ENCODE data around the gene SPHKAP. TPM values are rescaled to one million over a fixed set of nuclear protein-coding genes. Genes with fewer than 3 reads are reported as not detected.
A peak's percentile ranks its signal among the peaks of the same experiment; 100 is the strongest.

Gene SPHKAP
- total RNA-seq, 6 donors from 2014 or later = not detected

DNA sequence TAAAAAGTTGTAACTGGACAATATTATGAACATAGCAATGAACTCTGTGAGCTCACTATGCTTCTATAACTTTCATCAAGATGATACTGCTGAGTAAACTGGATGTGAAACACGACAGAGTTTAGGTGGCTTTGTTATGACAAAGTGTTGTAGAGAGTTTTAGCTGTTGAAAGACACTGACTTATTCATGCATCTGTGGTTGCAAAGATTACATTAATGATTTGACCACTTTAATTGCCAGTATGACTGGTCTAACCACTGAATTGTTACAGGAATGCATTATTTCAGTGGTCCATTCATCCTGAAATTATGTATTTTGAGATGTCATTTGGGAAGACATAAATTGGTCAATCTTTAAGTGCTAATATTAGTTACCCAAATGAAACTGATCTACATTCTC is 117.9 kb downstream of the SPHKAP start:
- H3K27ac ChIP-seq = no peak overlapping the region
- no peaks in the 10 kb centered on the region for H3K27me3 ChIP-seq
- DNase-seq (no peak), ATAC-seq (ENCODE audit: low FRiP score in 2 of 2) (no peak)
- 54 to 70% methylated on average over 1 of the region's 1 CpG for WGBS, 2 donors
- TF ChIP-seq EP300 (IDR thresholded peaks at IDR 0.05) = no peak
- no peak for TF ChIP-seq POLR2AphosphoS5 (IDR thresholded peaks at IDR 0.05)
- TF ChIP-seq, protein P1, sequence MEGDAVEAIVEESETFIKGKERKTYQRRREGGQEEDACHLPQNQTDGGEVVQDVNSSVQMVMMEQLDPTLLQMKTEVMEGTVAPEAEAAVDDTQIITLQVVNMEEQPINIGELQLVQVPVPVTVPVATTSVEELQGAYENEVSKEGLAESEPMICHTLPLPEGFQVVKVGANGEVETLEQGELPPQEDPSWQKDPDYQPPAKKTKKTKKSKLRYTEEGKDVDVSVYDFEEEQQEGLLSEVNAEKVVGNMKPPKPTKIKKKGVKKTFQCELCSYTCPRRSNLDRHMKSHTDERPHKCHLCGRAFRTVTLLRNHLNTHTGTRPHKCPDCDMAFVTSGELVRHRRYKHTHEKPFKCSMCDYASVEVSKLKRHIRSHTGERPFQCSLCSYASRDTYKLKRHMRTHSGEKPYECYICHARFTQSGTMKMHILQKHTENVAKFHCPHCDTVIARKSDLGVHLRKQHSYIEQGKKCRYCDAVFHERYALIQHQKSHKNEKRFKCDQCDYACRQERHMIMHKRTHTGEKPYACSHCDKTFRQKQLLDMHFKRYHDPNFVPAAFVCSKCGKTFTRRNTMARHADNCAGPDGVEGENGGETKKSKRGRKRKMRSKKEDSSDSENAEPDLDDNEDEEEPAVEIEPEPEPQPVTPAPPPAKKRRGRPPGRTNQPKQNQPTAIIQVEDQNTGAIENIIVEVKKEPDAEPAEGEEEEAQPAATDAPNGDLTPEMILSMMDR (IDR thresholded peaks at IDR 0.05) = no peak
- TF ChIP-seq POLR2A (IDR thresholded peaks at IDR 0.05) = no peak
- no peaks in the 10 kb centered on the region for H3K9me3 ChIP-seq
- no peaks in the 10 kb centered on the region for H3K4me1 ChIP-seq
- H3K4me3 ChIP-seq = no peak overlapping the region
- no peaks in the 10 kb centered on the region for H3K36me3 ChIP-seq

DNA sequence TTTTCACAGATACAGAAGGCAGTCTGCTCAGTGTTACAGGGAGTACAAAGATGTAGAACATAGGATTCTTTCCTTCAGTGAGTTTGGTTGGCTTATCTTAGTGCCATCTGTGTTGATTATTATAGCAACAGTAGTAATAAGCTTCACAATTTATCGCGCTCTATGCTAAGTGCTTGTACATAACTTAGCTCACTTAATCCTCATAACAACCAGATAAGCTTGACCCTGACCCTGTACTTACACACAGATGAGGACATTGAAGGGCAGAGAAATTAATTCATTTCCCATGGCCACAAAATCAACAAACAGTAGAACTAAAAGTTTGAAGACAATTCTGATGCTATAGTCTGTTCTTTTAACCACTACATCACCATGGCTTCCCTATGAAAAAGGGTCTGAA is 121.8 kb downstream of the SPHKAP start:
- 63 to 69% methylated on average over 2 of the region's 2 CpGs for WGBS, 2 donors
- H3K4me1 ChIP-seq = no peaks in the 10 kb centered on the region
- TF ChIP-seq EP300 (IDR thresholded peaks at IDR 0.05) = no peak
- no peak for TF ChIP-seq POLR2AphosphoS5 (IDR thresholded peaks at IDR 0.05)
- TF ChIP-seq, protein P1 (IDR thresholded peaks at IDR 0.05) = no peak
- no peak for TF ChIP-seq POLR2A (IDR thresholded peaks at IDR 0.05)

DNA sequence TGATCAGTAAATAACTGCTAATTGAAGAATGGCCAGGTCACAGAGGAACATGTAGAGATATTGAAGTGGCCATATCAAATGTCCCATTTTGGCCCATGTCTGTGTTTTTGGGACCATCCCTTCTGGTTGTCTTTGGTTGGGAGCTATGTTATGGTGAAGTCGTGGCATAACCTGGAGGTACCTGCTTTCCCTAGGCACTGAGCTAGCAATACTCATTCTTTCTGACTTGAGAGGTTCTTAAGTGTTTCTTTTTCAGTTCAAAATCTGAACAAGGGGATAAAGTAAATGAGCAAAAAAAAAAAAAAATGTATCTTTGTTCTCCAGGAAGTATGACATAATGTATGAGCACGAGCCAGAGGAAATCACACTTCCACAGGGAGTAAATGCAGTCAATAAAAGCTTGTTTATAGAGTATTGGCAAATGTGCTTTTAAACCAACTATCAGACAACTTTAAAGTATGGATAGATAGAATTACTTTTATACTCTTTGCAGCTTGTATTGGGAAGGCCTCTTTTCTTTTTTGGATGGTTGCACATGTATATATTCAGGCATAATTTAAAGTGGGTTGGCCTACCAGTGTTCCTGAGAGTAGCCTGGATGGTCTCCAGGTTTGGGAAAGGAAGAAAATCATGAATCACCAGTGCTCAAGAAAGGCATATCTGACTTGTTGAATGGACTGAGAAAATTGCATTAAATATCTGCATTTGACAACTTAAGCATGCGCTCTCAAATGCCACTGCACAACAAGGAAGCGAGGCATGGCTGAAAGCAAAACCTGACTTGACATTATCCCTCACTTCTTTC is 125.0 kb downstream of the SPHKAP start:
- Histone ChIP-seq H3K36me3 (no peaks in the 10 kb centered on the region), H3K4me3 (no peak overlapping the region), H3K27me3 (no peaks in the 10 kb centered on the region), H3K4me1 (no peaks in the 10 kb centered on the region), H3K9me3 (no peaks in the 10 kb centered on the region), H3K27ac (no peak overlapping the region)
- 45 to 58% methylated on average over 4 of the region's 4 CpGs for WGBS, 2 donors
- ATAC-seq (ENCODE audit: low FRiP score in 2 of 2) = no peak
- no peak for DNase-seq
- TF ChIP-seq, protein P1 (IDR thresholded peaks at IDR 0.05) = no peak
- TF ChIP-seq POLR2A (IDR thresholded peaks at IDR 0.05) = no peak

More for the DNA sequence above, 121.8 kb downstream of the SPHKAP start:
- Histone ChIP-seq H3K27me3 (no peaks in the 10 kb centered on the region), H3K36me3 (no peaks in the 10 kb centered on the region), H3K4me3 (no peak overlapping the region), H3K9me3 (no peaks in the 10 kb centered on the region), H3K27ac (no peak overlapping the region)
- ATAC-seq (ENCODE audit: low FRiP score in 2 of 2) (no peak), DNase-seq (no peak)

DNA sequence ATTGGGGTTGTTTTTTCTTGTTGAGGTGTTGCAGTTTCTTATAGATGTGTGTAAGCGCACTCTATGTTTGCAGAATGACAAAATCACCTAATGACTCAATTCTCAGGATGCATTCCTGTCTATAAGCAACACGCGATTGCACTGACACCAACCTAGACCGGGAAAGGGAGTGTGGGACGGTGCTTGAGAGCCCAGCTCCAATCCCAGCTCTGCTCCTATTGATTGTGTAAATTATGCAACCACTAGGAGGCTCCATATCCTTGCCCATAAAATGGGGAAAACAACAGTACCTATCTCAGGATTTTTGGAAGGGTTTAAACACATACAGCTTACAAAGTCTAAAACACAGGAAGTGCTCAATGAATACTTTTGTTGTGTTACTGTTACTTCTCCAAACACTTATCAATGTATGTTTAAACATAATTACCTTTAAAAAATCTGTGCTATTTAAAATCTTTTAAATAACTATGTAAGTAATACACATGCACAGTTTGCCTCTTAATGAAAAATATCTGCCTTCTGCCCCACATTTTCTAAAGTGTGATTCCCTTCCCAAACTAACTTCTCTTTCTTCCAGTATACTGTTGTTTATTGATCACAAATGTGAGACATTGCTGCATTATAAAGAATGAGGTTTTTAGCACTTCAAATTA is 132.5 kb downstream of the SPHKAP start:
- WGBS, 2 donors = 17 to 20% methylated on average over 5 of the region's 5 CpGs
- TF ChIP-seq POLR2A (IDR thresholded peaks at IDR 0.05) = no peak
- TF ChIP-seq, protein P1 (IDR thresholded peaks at IDR 0.05) = peak in 4 of 6 experiments; percentile 27 to 51 (median 38)
- ATAC-seq (ENCODE audit: low FRiP score in 2 of 2) (peak; percentile 74 to 80), DNase-seq (peak in 1 of 2 donors; percentile 36)
- Histone ChIP-seq H3K27me3 (no peaks in the 10 kb centered on the region), H3K27ac (no peak overlapping the region), H3K4me1 (no peaks in the 10 kb centered on the region), H3K9me3 (no peaks in the 10 kb centered on the region), H3K36me3 (no peaks in the 10 kb centered on the region), H3K4me3 (no peak overlapping the region)
